Heart left ventricle (tissue), 16 donors: ENCODE results near the gene UBN1. TPM values are rescaled to one million over a fixed set of nuclear protein-coding genes. Genes with fewer than 3 reads are reported as not detected.

Source experiments
- ATAC-seq, 4 donors: fragments of 200-7000 bp; cut with Tn5 transposase; one replicate each; pipeline ENCODE4 v1.9.1; 2020 to 2022; ENCODE audit warnings: moderate library complexity in 4 of 4, mild to moderate bottlenecking in 3 of 4, moderate number of reproducible peaks in 1 of 4
- DNase-seq, 5 donors: peaks; one replicate each; pipeline ENCODE4 v3.0.0-alpha.2; 2020
- H3K27ac ChIP-seq, 12 donors: fragments of 200-600 bp; sonication (generic) in 4 of 12; one replicate each; pipeline versions ENCODE4 v1.5.0 to v1.8.0; 2016 to 2022; ENCODE audit warnings: mild to moderate bottlenecking in 2 of 12
- H3K27me3 ChIP-seq, 9 donors: fragments of 200-600 bp; sonication (generic) in 2 of 9; one replicate each; pipeline versions ENCODE4 v1.5.1 to v1.8.0; 2016 to 2022; ENCODE audit warnings: mild to moderate bottlenecking in 3 of 9
- H3K36me3 ChIP-seq, 9 donors: fragments of 200-600 bp; sonication (generic) in 2 of 9; one replicate each; pipeline versions ENCODE4 v1.5.0 to v1.8.0; 2018 to 2022; ENCODE audit warnings: mild to moderate bottlenecking in 2 of 9
- H3K4me1 ChIP-seq, 12 donors: fragments of 200-600 bp; sonication (generic) in 4 of 12; one replicate each; pipeline versions ENCODE4 v1.5.0 to v1.8.0; 2016 to 2022; ENCODE audit warnings: mild to moderate bottlenecking in 3 of 12
- H3K4me3 ChIP-seq, 12 donors: fragments of 200-600 bp; sonication (generic) in 4 of 12; one replicate each; pipeline versions ENCODE4 v1.5.0 to v1.8.0; 2017 to 2022; ENCODE audit warnings: mild to moderate bottlenecking in 9 of 12, moderate library complexity in 4 of 12
- H3K9me3 ChIP-seq, 12 donors: fragments of 200-600 bp; sonication (generic) in 4 of 12; one replicate each; pipeline versions ENCODE4 v1.5.0 to v1.8.0; 2016 to 2022; ENCODE audit warnings: mild to moderate bottlenecking in 1 of 12
- CTCF ChIP-seq, 12 donors: fragments of 200-600 bp; sonication (generic) in 4 of 12; IDR thresholded peaks; one replicate each; pipeline versions ENCODE4 v1.5.0 to v1.8.0; 2018 to 2022; ENCODE audit warnings: antibody characterized with exemption in 12 of 12, mild to moderate bottlenecking in 5 of 12
- POLR2A ChIP-seq, 2 donors: fragments of 450-650 bp; IDR thresholded peaks; one replicate each; pipeline ENCODE4 v1.6.1; 2017; ENCODE audit warnings: antibody characterized with exemption in 2 of 2, mild to moderate bottlenecking in 2 of 2, moderate library complexity in 2 of 2
- WGBS, 4 donors: extraction: QIAGEN DNeasy Blood & Tissue Kit in 2 of 4; methylation state at CpG; one replicate each; pipeline versions ENCODE4 v1.1.5 to v1.1.7; 2013 to 2018; 5-methylcytosine and 5-hydroxymethylcytosine counted together
- intact Hi-C, 10 donors: fragments of 100-400 bp; cut with DNase I; formaldehyde crosslinking; loops; one replicate each; pipeline versions ENCODE4 v1.11.1 to v1.14.2; 2022
- polyA plus RNA-seq, 2 donors: library from polyadenylated mRNA; stranded (reverse); fragments of 200-250 nt; gene quantifications; one replicate each; pipeline ENCODE4 v1.2.3, GENCODE V29; 2013
- total RNA-seq, 9 donors: library from RNA; depleted of rRNA in 2 of 9; stranded (reverse); fragments of >200 nt in 2 of 9; fragmentation: NEBNext Ultra II Directional in 3 of 9; extraction: Animal tissue kit (Norgen Biotek cat#: 25700) in 3 of 9; gene quantifications; one replicate each; pipeline versions ENCODE4 v1.1.0 to v1.2.4, GENCODE V29; 2016 to 2023
- donor health status: ischemic (EF 13 %, LVEDD 7.1; RV severe dilation, severe dysfunction).
- donor health status: healthy with polysubstance abuse.
- donor health status: DM: no; HTN: yes; CAD: no.
- donor health status: DM: no; HTN: no; CAD: no.
- donor health status: ischemic (EF 25% LVEDD 6.9; RV normal size, moderate dysfunction).
- donor health status: ischemic (EF 25% LVEDD 5.7; RV mildly dilated, moderate dysfunction).
- donor health status: healthy.
- donor health status: DM: yes; HTN: yes; CAD: no.
- donor health status: ischemic (EF 35%, LVEDD 5.7; RV mildly dilated, moderate dysfunction).
- donor health status: nonischemic (EF 11% LVEDD 7.7; RV severe dilation, severe dysfunction).
- donor health status: DM: yes; HTN: yes; CAD: no.
- donor health status: PGD.
- donor health status: ischemic (EF 29% LVEDD 5.4; RV normal size, mild dysfunction).
- donor health status: nonischemic (EF 23%, LVEDD 6.1; RV moderate dilation, normal function).

UBN1 gene
- total and polyA plus RNA-seq, 11 donors: 20.3 to 77.9 (median 32.7) TPM

GRCh38 chr16:4869147-4869805 lies 22.0 kb downstream of the UBN1 start:
- H3K27me3 ChIP-seq: no peaks in the 10 kb centered on the region
- H3K9me3 ChIP-seq: no peaks in the 10 kb centered on the region
- WGBS, 4 donors: 74 to 90% (median 79%) methylated on average over 13 of the region's 13 CpGs
- intact Hi-C loops: loop anchor here in 2 of 10 donors (10.0 kb wide), 1 partner anchor 156 kb away; no protein-coding TSS in a partner anchor
- no peak overlapping the region for H3K4me3 ChIP-seq
- peak; percentile 19 to 47 (median 31) for ATAC-seq
- no peak for DNase-seq
- peaks cover 0 to 36% (median 5%) of the 10 kb centered on the region in 12 donors for H3K4me1 ChIP-seq
- peaks cover 0 to 79% (median 59%) of the 10 kb centered on the region in 9 donors for H3K36me3 ChIP-seq
- H3K27ac ChIP-seq: no peak overlapping the region
- no peak for TF ChIP-seq CTCF (IDR thresholded peaks at IDR 0.05)
- no peak for TF ChIP-seq POLR2A (IDR thresholded peaks at IDR 0.05)

GRCh38 chr16:4870138-4870671 lies 22.9 kb downstream of the UBN1 start:
- peaks cover 0 to 84% (median 65%) of the 10 kb centered on the region in 9 donors for H3K36me3 ChIP-seq
- DNase-seq: peak in 1 of 5 donors; percentile 55

GRCh38 chr16:4871071-4871470 lies 23.8 kb downstream of the UBN1 start:
- WGBS, 4 donors: 64 to 81% (median 77%) methylated on average over 4 of the region's 4 CpGs
- Histone ChIP-seq H3K27me3 (no peaks in the 10 kb centered on the region), H3K4me1 (peaks cover 0 to 26% (median 2%) of the 10 kb centered on the region in 12 donors), H3K9me3 (no peaks in the 10 kb centered on the region), H3K27ac (no peak overlapping the region), H3K4me3 (no peak overlapping the region), H3K36me3 (peaks cover 0 to 93% (median 74%) of the 10 kb centered on the region in 9 donors)
- no peak for TF ChIP-seq CTCF (IDR thresholded peaks at IDR 0.05)
- no peak for TF ChIP-seq POLR2A (IDR thresholded peaks at IDR 0.05)
- DNase-seq (no peak), ATAC-seq (no peak)
- intact Hi-C loops: loop anchor here in 1 of 10 donors (10.0 kb wide), 1 partner anchor 136 kb away; the partner anchor contains the start of genes ANKS3 and DNAAF8

More at GRCh38 chr16:4870138-4870671, 22.9 kb downstream of the UBN1 start:
- no peaks in the 10 kb centered on the region for H3K27me3 ChIP-seq
- intact Hi-C loops: loop anchor here in 1 of 10 donors (10.0 kb wide), 1 partner anchor 135 kb away; the partner anchor contains the start of genes ANKS3 and DNAAF8
- H3K4me3 ChIP-seq: no peak overlapping the region
- peaks cover 0 to 29% (median 2%) of the 10 kb centered on the region in 12 donors for H3K4me1 ChIP-seq
- WGBS, 4 donors: 83 to 91% (median 88%) methylated on average over 20 to 21 of the region's 21 CpGs
- ATAC-seq: peak in 2 of 4 donors; percentile 19 to 42
- no peak overlapping the region for H3K27ac ChIP-seq
- H3K9me3 ChIP-seq: no peaks in the 10 kb centered on the region
- TF ChIP-seq CTCF (IDR thresholded peaks at IDR 0.05) (no peak), POLR2A (IDR thresholded peaks at IDR 0.05) (no peak)

GRCh38 chr16:4873091-4873490 lies 25.8 kb downstream of the UBN1 start:
- H3K27me3 ChIP-seq: no peaks in the 10 kb centered on the region
- H3K4me1 ChIP-seq: peaks cover 0 to 15% (median under 1%) of the 10 kb centered on the region in 12 donors
- no peaks in the 10 kb centered on the region for H3K9me3 ChIP-seq
- WGBS, 4 donors: 60 to 69% (median 63%) methylated on average over 3 of the region's 3 CpGs
- TF ChIP-seq POLR2A (IDR thresholded peaks at IDR 0.05) (no peak), CTCF (IDR thresholded peaks at IDR 0.05) (no peak)
- peaks cover 0 to 100% (median 94%) of the 10 kb centered on the region in 9 donors for H3K36me3 ChIP-seq
- no peak for DNase-seq
- no peak overlapping the region for H3K27ac ChIP-seq
- intact Hi-C loops: loop anchor here in 1 of 10 donors (10.0 kb wide), 1 partner anchor 138 kb away; the partner anchor contains the start of genes ANKS3 and DNAAF8
- no peak overlapping the region for H3K4me3 ChIP-seq
- ATAC-seq: no peak
